MM.1S (cell line): Measurements from ENCODE around the gene SPIB.

Source experiments
- CTCF ChIP-seq: fragments of 300-600 bp; sonication (generic); IDR thresholded peaks from 2 replicates; pipeline ENCODE4 v1.5.1; 2016; ENCODE audit warnings: antibody characterized with exemption, low read length, mixed read lengths
- EZH2 ChIP-seq: fragments of 300-600 bp; sonication (generic); optimal IDR thresholded peaks from 2 replicates; pipeline ENCODE3; 2017; ENCODE audit warnings: low read depth, mild to moderate bottlenecking, antibody characterized with exemption, low read length, mixed read lengths

GRCh38 chr19:50461066-50461875 lies 42.5 kb downstream of the SPIB start:
- peak; percentile 84 for TF ChIP-seq CTCF
- no peak for TF ChIP-seq EZH2
